Breast epithelium (tissue), 4 donors: ENCODE measurements around the gene CDK14. TPM values are rescaled to one million over a fixed set of nuclear protein-coding genes. Genes with fewer than 3 reads are reported as not detected.

Experiments
- DNase-seq, 2 donors: peaks; one replicate each; pipeline ENCODE4 v3.0.0-alpha.2; 2019; ENCODE audit warnings: low spot score in 2 of 2
- H3K27ac ChIP-seq, 2 donors: fragments of 200-600 bp; sonication (generic) in 1 of 2; one replicate each; pipeline ENCODE4 v1.5.1; 2016 to 2019; ENCODE audit warnings: mild to moderate bottlenecking in 1 of 2
- H3K27me3 ChIP-seq, 2 donors: fragments of 200-600 bp; sonication (generic) in 1 of 2; one replicate each; pipeline versions ENCODE4 v1.5.1 to v1.6.0; 2017 to 2019; ENCODE audit warnings: control low read depth in 1 of 2, mild to moderate bottlenecking in 1 of 2
- H3K36me3 ChIP-seq: fragments of 200-600 bp; one replicate; pipeline ENCODE4 v1.5.1; 2019
- H3K4me1 ChIP-seq, 2 donors: fragments of 200-600 bp; sonication (generic); one replicate each; pipeline ENCODE4 v1.5.1; 2016 to 2019; ENCODE audit warnings: control low read depth in 1 of 2
- H3K4me3 ChIP-seq, 3 donors: fragments of 200-600 bp; sonication (generic); 1 replicate in 2 of 3; 2 replicates in 1 of 3; pipeline ENCODE4 v1.5.1; 2016 to 2019; ENCODE audit warnings: mild to moderate bottlenecking in 3 of 3, moderate library complexity in 2 of 3
- H3K9me3 ChIP-seq, 2 donors: fragments of 200-600 bp; sonication (generic) in 1 of 2; one replicate each; pipeline ENCODE4 v1.5.1; 2016 to 2019; ENCODE audit warnings: control low read depth in 1 of 2
- POLR2A ChIP-seq: fragments of 450-650 bp; IDR thresholded peaks from one replicate; pipeline ENCODE4 v1.6.1; 2016; ENCODE audit warnings: antibody characterized with exemption, mild to moderate bottlenecking, moderate library complexity
- POLR2AphosphoS5 ChIP-seq, 3 donors: sonication (generic); formaldehyde crosslinking; IDR thresholded peaks; one replicate each; pipeline ENCODE4 v1.6.1; 2017; ENCODE audit warnings: antibody characterized with exemption in 3 of 3
- intact Hi-C: fragments of 100-400 bp; cut with DNase I; formaldehyde crosslinking; loops from one replicate; pipeline ENCODE4 v1.15.1; 2023; ENCODE audit warnings: low total_unique reads
- total RNA-seq, 3 donors: library from RNA; depleted of rRNA; stranded (reverse); fragments of >200 nt; gene quantifications; one replicate each; pipeline ENCODE4 v1.1.0, GENCODE V29; 2016
- TF ChIP-seq, protein P1 (sequence below), 3 donors: fragments of 450-650 bp; IDR thresholded peaks; one replicate each; pipeline ENCODE4 v1.5.1; 2016 to 2017; ENCODE audit warnings: antibody characterized with exemption in 3 of 3, mild to moderate bottlenecking in 3 of 3, moderate library complexity in 3 of 3

Gene CDK14
- total RNA-seq, 3 donors from 2014 or later: 16.3 to 64.7 (median 29.8) TPM

DNA sequence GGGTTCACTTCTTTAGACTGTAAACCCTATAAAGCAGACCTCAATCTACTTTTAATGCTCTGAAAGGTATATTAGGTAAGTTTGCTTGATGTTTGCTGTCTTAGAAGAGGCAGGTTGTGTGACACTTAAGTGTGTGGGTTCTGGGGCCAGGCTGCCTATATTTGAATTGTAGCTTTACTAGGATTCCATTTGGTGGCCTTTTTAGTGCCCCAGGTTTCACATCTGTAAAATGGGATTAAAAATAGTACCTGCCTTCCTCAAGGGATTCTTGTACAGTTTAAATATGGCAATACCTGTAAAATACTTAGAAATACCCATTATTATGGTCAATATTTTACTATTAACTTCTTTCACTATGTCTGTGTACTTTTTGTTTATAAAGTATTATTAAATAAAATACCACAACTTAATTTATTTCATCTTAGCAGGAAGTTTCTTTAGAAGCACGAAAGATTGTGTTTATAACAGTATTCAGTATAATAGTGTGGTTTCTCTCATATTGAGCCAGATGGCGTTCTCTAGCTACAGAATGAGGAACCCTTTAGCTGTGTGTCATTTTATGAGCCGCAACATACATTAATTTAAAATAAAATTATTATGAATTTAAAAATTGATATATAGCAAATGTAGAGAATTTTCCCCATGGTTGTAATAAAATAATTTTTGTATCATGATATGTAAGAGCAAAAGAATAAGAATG is 94.2 kb downstream of the CDK14 start:
- no peak for DNase-seq
- intact Hi-C loops: no loop called here
- Histone ChIP-seq H3K27me3 (no peaks in the 10 kb centered on the region), H3K9me3 (no peaks in the 10 kb centered on the region), H3K36me3 (no peaks in the 10 kb centered on the region), H3K27ac (no peak overlapping the region), H3K4me3 (no peak overlapping the region), H3K4me1 (no peaks in the 10 kb centered on the region)
- no peak for TF ChIP-seq POLR2AphosphoS5 (IDR thresholded peaks at IDR 0.05)
- TF ChIP-seq POLR2A: no peak
- TF ChIP-seq, protein P1, sequence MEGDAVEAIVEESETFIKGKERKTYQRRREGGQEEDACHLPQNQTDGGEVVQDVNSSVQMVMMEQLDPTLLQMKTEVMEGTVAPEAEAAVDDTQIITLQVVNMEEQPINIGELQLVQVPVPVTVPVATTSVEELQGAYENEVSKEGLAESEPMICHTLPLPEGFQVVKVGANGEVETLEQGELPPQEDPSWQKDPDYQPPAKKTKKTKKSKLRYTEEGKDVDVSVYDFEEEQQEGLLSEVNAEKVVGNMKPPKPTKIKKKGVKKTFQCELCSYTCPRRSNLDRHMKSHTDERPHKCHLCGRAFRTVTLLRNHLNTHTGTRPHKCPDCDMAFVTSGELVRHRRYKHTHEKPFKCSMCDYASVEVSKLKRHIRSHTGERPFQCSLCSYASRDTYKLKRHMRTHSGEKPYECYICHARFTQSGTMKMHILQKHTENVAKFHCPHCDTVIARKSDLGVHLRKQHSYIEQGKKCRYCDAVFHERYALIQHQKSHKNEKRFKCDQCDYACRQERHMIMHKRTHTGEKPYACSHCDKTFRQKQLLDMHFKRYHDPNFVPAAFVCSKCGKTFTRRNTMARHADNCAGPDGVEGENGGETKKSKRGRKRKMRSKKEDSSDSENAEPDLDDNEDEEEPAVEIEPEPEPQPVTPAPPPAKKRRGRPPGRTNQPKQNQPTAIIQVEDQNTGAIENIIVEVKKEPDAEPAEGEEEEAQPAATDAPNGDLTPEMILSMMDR (IDR thresholded peaks at IDR 0.05): no peak

DNA sequence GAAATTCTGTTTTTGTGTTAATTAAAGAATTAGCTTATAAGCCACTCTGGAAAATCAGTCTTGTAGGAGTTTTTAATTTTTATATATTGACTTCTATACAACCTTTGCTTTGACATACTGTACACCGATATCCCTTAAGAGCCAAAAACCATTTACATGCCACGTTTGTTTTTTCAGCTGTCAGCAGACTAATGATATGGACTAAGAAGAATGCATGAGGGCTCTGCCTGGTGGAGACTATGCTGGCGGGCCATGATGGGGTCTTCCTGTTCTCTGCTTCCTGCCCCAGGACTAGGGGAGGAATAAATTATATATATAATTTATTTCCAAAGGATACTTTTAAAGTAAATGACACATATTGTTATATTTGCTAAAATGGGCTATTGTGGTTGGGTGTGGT is 96.3 kb downstream of the CDK14 start:
- TF ChIP-seq POLR2AphosphoS5 (IDR thresholded peaks at IDR 0.05): no peak
- TF ChIP-seq POLR2A: no peak
- TF ChIP-seq, protein P1 (IDR thresholded peaks at IDR 0.05): no peak
- no peaks in the 10 kb centered on the region for H3K27me3 ChIP-seq
- H3K9me3 ChIP-seq: no peaks in the 10 kb centered on the region
- intact Hi-C loops: no loop called here
- H3K4me1 ChIP-seq: no peaks in the 10 kb centered on the region
- no peak overlapping the region for H3K27ac ChIP-seq
- no peak overlapping the region for H3K4me3 ChIP-seq
- no peaks in the 10 kb centered on the region for H3K36me3 ChIP-seq
- no peak for DNase-seq

DNA sequence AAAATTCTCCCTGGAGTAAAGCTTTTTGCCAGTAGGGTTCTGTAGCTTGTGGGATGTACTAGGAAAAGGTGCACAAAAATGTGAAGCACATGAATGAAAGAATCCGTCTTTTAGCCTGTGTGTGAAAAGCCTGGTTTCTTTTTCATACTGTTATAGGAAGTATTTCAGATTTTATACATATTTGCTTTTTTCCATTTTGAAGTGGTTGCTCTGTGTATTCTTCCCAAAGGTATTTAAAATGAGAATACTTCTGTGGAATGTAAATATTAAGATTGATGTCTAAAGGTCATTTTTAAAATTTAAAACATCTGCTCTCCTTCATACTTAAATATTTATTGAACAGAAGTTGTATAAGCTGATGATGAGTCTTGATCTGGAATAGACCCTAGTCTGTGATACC is 96.8 kb downstream of the CDK14 start:
- Histone ChIP-seq H3K9me3 (no peaks in the 10 kb centered on the region), H3K4me3 (no peak overlapping the region), H3K27ac (no peak overlapping the region), H3K27me3 (no peaks in the 10 kb centered on the region), H3K4me1 (no peaks in the 10 kb centered on the region), H3K36me3 (no peaks in the 10 kb centered on the region)
- DNase-seq: no peak
- intact Hi-C loops: no loop called here
- TF ChIP-seq, protein P1 (IDR thresholded peaks at IDR 0.05): no peak
- TF ChIP-seq POLR2AphosphoS5 (IDR thresholded peaks at IDR 0.05) (no peak), POLR2A (no peak)

DNA sequence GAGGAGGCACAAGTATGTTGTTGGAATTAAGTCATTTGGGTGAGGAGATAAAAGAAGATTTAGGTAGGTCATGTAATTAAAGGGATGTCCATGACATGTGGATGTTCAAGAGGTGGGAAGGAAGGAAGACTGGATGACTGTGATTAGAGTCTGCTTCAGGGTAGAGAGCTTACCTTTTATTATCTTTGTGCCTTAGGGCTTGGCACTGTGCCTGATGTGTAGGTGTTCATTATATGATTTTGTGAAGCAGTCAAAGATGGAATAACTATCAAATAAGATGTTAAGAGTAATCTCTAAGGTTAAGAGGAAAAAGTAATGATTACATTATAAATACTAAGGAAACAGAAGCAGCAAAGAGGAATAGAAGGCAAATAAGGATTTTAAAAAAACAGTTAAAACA is 97.8 kb downstream of the CDK14 start:
- Histone ChIP-seq H3K4me1 (no peaks in the 10 kb centered on the region), H3K4me3 (no peak overlapping the region), H3K27ac (no peak overlapping the region), H3K27me3 (no peaks in the 10 kb centered on the region), H3K9me3 (no peaks in the 10 kb centered on the region), H3K36me3 (no peaks in the 10 kb centered on the region)
- TF ChIP-seq, protein P1 (IDR thresholded peaks at IDR 0.05): no peak
- TF ChIP-seq POLR2AphosphoS5 (IDR thresholded peaks at IDR 0.05) (no peak), POLR2A (no peak)
- intact Hi-C loops: no loop called here
- no peak for DNase-seq

DNA sequence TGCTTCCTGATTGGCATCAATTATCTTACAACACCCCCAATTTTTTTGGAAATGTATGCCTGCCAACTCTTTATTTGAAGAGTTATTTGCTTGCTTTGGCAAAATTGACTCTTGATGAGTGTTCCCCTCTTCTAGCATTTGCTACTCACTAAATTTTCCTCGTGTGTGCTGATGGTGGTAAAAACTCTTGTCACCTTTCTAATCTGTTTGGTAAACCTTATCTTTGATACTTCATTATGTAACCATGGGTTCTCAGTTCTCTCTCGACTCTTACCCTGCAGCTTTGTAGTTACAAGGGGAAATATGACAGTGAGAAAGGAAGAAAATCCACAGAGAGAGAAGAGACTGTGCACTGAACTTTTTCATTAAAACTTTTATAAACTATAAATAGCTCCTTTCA is 102.5 kb downstream of the CDK14 start:
- no peaks in the 10 kb centered on the region for H3K9me3 ChIP-seq
- no peak for TF ChIP-seq POLR2AphosphoS5 (IDR thresholded peaks at IDR 0.05)
- TF ChIP-seq POLR2A: no peak
- TF ChIP-seq, protein P1 (IDR thresholded peaks at IDR 0.05): no peak
- H3K27me3 ChIP-seq: no peaks in the 10 kb centered on the region
- DNase-seq: no peak
- no peak overlapping the region for H3K27ac ChIP-seq
- H3K4me3 ChIP-seq: no peak overlapping the region
- H3K36me3 ChIP-seq: no peaks in the 10 kb centered on the region
- H3K4me1 ChIP-seq: no peaks in the 10 kb centered on the region
- intact Hi-C loops: no loop called here
